HepG2 (cell line): ENCODE results near the gene FAM50A. TPM values are rescaled to one million over a fixed set of nuclear protein-coding genes. Genes with fewer than 3 reads are reported as not detected.

Experiments used
- ATAC-seq: fragments of 200-7000 bp; cut with Tn5 transposase; 3 replicates; pipeline ENCODE4 v1.9.1; 2020; ENCODE audit warnings: mild to moderate bottlenecking, moderate library complexity
- BruUV-seq: library from RNA; stranded (reverse); fragments of 400-500 nt; replicated peaks from 2 replicates; lab custom pipeline; 2021; lab: Mats Ljungman, UMichigan
- CTCF ChIA-PET: fragments of 300-600 bp; formaldehyde crosslinking; extraction: SDS; loops from one replicate; lab custom pipeline; 2021; ENCODE audit warnings: low total read pairs, inconsistent platforms, low intra/inter-chr PET ratio; lab: Yijun Ruan, JAX
- POLR2A ChIA-PET: fragments of 350-600 bp; sonication (Branson Sonifier 250); formaldehyde crosslinking; loops from one replicate; lab custom pipeline; 2020; ENCODE audit warnings: antibody characterized with exemption, inconsistent platforms; lab: Yijun Ruan, JAX
- DNase-seq: peaks from one replicate; pipeline ENCODE4 v3.0.0-alpha.2; 2015; ENCODE audit warnings: low spot score
- FAIRE-seq: peaks from 3 replicates; lab custom pipeline; 2011; peaks lifted over from hg19 to GRCh38; lab: Jason Lieb, UNC
- H2AFZ ChIP-seq: one replicate; pipeline ENCODE4 v1.6.1; 2011; ENCODE audit warnings: low read length, inconsistent platforms
- H3K27ac ChIP-seq: fragments of 300-600 bp; 3 replicates; pipeline ENCODE4 v1.8.0; 2011; ENCODE audit warnings: mixed run types, mild to moderate bottlenecking, mixed read lengths, low read length, inconsistent platforms; ENCODE audit not compliant: insufficient read depth; ENCODE audit errors: extremely low read length
- H3K27me3 ChIP-seq, 2 experiments: fragments of 200-600 bp in 1 of 2; 2 replicates in 1 of 2; 3 replicates in 1 of 2; pipeline versions ENCODE4 v1.6.0 to v1.8.0; 2011; ENCODE audit warnings: low read length in 2 of 2, mild to moderate bottlenecking in 2 of 2, moderate library complexity in 2 of 2, inconsistent platforms in 1 of 2; ENCODE audit not compliant: insufficient read depth in 2 of 2, control insufficient read depth in 1 of 2
- H3K36me3 ChIP-seq, 2 experiments: fragments of 200-600 bp in 1 of 2; replicated peaks in 1 of 2; 2 replicates in 1 of 2; 3 replicates in 1 of 2; pipeline versions ENCODE4 v1.5.1 to v1.8.0; 2011; ENCODE audit warnings: low read length in 2 of 2, inconsistent platforms in 1 of 2; ENCODE audit not compliant: insufficient read depth in 2 of 2, control insufficient read depth in 1 of 2
- H3K4me1 ChIP-seq: 2 replicates; pipeline ENCODE4 v1.5.1; 2012; ENCODE audit warnings: low read length, inconsistent platforms; ENCODE audit not compliant: insufficient read depth
- H3K4me2 ChIP-seq: 2 replicates; pipeline ENCODE4 v1.6.0; 2011; ENCODE audit warnings: low read depth, low read length, inconsistent platforms
- H3K4me3 ChIP-seq, 3 experiments: fragments of 200-600 bp in 1 of 3; sonication (generic), shearing (Covaris generic) in 1 of 3; replicated peaks in 1 of 3; 2 replicates each; pipeline ENCODE4 v1.5.1; 2011 to 2016; ENCODE audit warnings: low read length in 3 of 3, inconsistent platforms in 2 of 3, low read depth in 2 of 3, mild to moderate bottlenecking in 2 of 3, control low read depth in 1 of 3, mixed read lengths in 1 of 3; ENCODE audit not compliant: insufficient read depth in 1 of 3
- H3K79me2 ChIP-seq: one replicate; pipeline ENCODE4 v1.6.1; 2011; ENCODE audit warnings: low read length, inconsistent platforms; ENCODE audit not compliant: insufficient read depth
- H3K9ac ChIP-seq: 2 replicates; pipeline ENCODE4 v1.6.0; 2011; ENCODE audit warnings: mild to moderate bottlenecking, low read depth, low read length, inconsistent platforms; ENCODE audit not compliant: insufficient read depth
- H3K9me3 ChIP-seq: 2 replicates; pipeline ENCODE4 v1.5.1; 2012; ENCODE audit warnings: mild to moderate bottlenecking, low read length
- H4K20me1 ChIP-seq: 2 replicates; pipeline ENCODE4 v1.6.0; 2011; ENCODE audit warnings: inconsistent platforms, mild to moderate bottlenecking, low read length, moderate library complexity; ENCODE audit not compliant: insufficient read depth
- AGO2 ChIP-seq: fragments of 200-400 bp; formaldehyde crosslinking; optimal IDR thresholded peaks from 2 replicates; pipeline ENCODE3; 2017; ENCODE audit warnings: mild to moderate bottlenecking, low read depth, low read length, moderate library complexity
- FOSL1 ChIP-seq: sonication (generic); formaldehyde crosslinking; IDR thresholded peaks from 2 replicates; pipeline ENCODE4 v1.9.0; 2021; ENCODE audit warnings: missing genetic modification reagents, borderline replicate concordance
- GABPA ChIP-seq, 2 experiments: IDR thresholded peaks; 2 replicates each; pipeline ENCODE4 v1.6.1; 2011 to 2016; ENCODE audit warnings: low read depth in 2 of 2, low read length in 1 of 2, missing biosample characterization in 1 of 2, missing genetic modification characterization in 1 of 2
- GABPB1 ChIP-seq: IDR thresholded peaks from 2 replicates; pipeline ENCODE4 v1.6.1; 2016; ENCODE audit warnings: mild to moderate bottlenecking, missing genetic modification reagents, moderate library complexity, missing compliant biosample characterization
- GATAD1 ChIP-seq: IDR thresholded peaks from 2 replicates; pipeline ENCODE4 v1.6.1; 2016; ENCODE audit warnings: missing genetic modification reagents, missing compliant biosample characterization
- HNRNPL ChIP-seq: fragments of 200-400 bp; formaldehyde crosslinking; IDR thresholded peaks from 2 replicates; pipeline ENCODE4 v1.6.1; 2017; ENCODE audit warnings: mild to moderate bottlenecking, low read depth, low read length
- KDM2A ChIP-seq: sonication (generic); formaldehyde crosslinking; IDR thresholded peaks from 2 replicates; pipeline ENCODE4 v1.4.0; 2020; ENCODE audit warnings: low read depth, missing genetic modification reagents, borderline replicate concordance
- KLF16 ChIP-seq, 2 experiments: sonication (generic) in 1 of 2; formaldehyde crosslinking in 1 of 2; IDR thresholded peaks; 2 replicates each; pipeline versions ENCODE4 v1.6.1 to v1.8.0; 2016 to 2023; ENCODE audit warnings: missing genetic modification reagents in 2 of 2, missing compliant biosample characterization in 1 of 2
- POLR2G ChIP-seq: fragments of 200-400 bp; formaldehyde crosslinking; IDR thresholded peaks from 2 replicates; pipeline ENCODE4 v1.6.1; 2018; ENCODE audit warnings: mild to moderate bottlenecking, low read depth, low read length, moderate library complexity
- SMARCE1 ChIP-seq: fragments of 450-650 bp; IDR thresholded peaks from 2 replicates; pipeline ENCODE4 v1.6.1; 2017; ENCODE audit warnings: borderline replicate concordance
- SP4 ChIP-seq: sonication (generic); formaldehyde crosslinking; IDR thresholded peaks from 2 replicates; pipeline ENCODE4 v1.8.1; 2023; ENCODE audit warnings: mild to moderate bottlenecking, missing genetic modification reagents
- TAF1 ChIP-seq: sonication (generic); formaldehyde crosslinking; IDR thresholded peaks from 2 replicates; pipeline ENCODE4 v1.4.0; 2020; ENCODE audit warnings: missing genetic modification reagents
- ZFP37 ChIP-seq: sonication (generic); formaldehyde crosslinking; IDR thresholded peaks from 2 replicates; pipeline ENCODE4 v1.4.0; 2020; ENCODE audit warnings: missing genetic modification reagents, borderline replicate concordance
- ZNF501 ChIP-seq: sonication (generic); formaldehyde crosslinking; IDR thresholded peaks from 2 replicates; pipeline ENCODE4 v1.5.1; 2020; ENCODE audit warnings: mild to moderate bottlenecking, moderate library complexity, missing genetic modification reagents
- ZNF614 ChIP-seq: IDR thresholded peaks from 2 replicates; pipeline ENCODE4 v1.6.1; 2018; ENCODE audit warnings: missing biosample characterization, missing genetic modification reagents, inconsistent platforms, borderline replicate concordance
- ZSCAN30 ChIP-seq: sonication (generic); formaldehyde crosslinking; IDR thresholded peaks from 2 replicates; pipeline ENCODE4 v1.5.0; 2020; ENCODE audit warnings: mild to moderate bottlenecking, missing genetic modification reagents
- WGBS: methylation state at CpG from one replicate; pipeline ENCODE4 v1.1.6; 2017; ENCODE audit warnings: low lambda C conversion rate; 5-methylcytosine and 5-hydroxymethylcytosine counted together
- in situ Hi-C: cut with HindIII; loops from 2 replicates; pipeline ENCODE4 v1.10.0; 2017; ENCODE audit warnings: low pct_unique_long_range_greater_than_20kb; ENCODE audit not compliant: extremely low pct_ligation_motif_present
- intact Hi-C: fragments of 100-400 bp; cut with micrococcal nuclease; formaldehyde crosslinking; loops from one replicate; pipeline ENCODE4 v1.10.0; 2022; ENCODE audit not compliant: unreplicated experiment
- polyA plus RNA-seq, 8 experiments: library from polyadenylated mRNA; depleted of rRNA in 3 of 8; stranded (reverse) in 7 of 8; unstranded in 1 of 8; fragments of >200 nt; fragmentation: Illumina TruSeq in 4 of 8; extraction: Trizol in 4 of 8; gene quantifications; 2 replicates each; pipeline versions ENCODE4 v1.2.1 to v1.2.3, GENCODE V29; 2011 to 2016; ENCODE audit warnings: low read depth in 4 of 8, missing spikeins in 1 of 8, mixed read lengths in 1 of 8; ENCODE audit not compliant: insufficient read depth in 1 of 8
- total RNA-seq, 5 experiments: library from RNA; depleted of rRNA; stranded (reverse); fragments of >200 nt; fragmentation: Illumina TruSeq; extraction: Trizol; gene quantifications; 2 replicates each; pipeline ENCODE4 v1.2.3, GENCODE V29; 2016; ENCODE audit warnings: low read depth in 1 of 5
- TF ChIP-seq, protein P1 (sequence below): sonication (generic); formaldehyde crosslinking; IDR thresholded peaks from 2 replicates; pipeline ENCODE4 v1.5.1; 2020; ENCODE audit warnings: mild to moderate bottlenecking, moderate library complexity, missing genetic modification reagents
- TF ChIP-seq, protein P2 (sequence below): sonication (generic); formaldehyde crosslinking; IDR thresholded peaks from 2 replicates; pipeline ENCODE4 v1.5.0; 2020; ENCODE audit warnings: mild to moderate bottlenecking, missing genetic modification reagents, borderline replicate concordance

FAM50A gene
- total and polyA plus RNA-seq, 2 of the 13 experiments (the other 11 are each of a cell fraction or from before 2014, with no cell fraction given): 30.7 to 40.7 TPM

DNA sequence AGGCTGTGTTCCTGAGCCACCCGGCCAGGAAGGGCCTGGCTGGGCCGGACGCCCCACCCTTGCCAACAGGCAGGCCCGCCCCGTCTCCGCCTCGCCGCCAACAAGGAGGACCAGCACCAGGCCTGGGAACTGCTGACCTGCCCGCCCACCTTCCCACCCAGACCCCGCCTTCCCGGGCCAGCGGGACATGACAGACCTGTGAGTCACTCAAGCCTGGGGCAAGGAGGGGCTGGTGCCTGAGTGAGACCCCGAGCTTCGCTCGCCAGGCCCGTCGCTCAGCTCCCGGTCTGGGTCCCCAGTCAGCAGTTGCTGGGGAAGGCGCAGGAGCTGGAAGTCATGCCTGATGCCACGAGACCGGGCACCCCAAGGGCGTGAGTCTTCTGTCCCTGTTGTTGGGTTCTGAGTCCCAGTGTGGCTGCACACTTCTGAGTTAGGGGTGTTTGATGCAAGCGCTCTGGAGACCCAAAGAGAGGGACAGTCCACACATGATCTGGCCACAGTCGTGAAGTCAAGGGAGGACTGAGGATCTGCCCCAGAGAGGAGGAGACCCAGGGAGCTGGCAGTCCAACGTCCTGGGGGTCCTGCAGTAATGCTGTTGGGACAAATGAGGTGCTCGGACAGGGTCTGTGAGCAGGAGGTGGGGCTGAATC lies 34.6 kb upstream of the FAM50A start, which contains the start of gene DNASE1L1:
TSS of gene DNASE1L1 (minus strand) at position 33 of the 650 bp plus-strand sequence. CDS start 3,686 bp downstream, outside the sequence.
- Histone ChIP-seq H3K4me2 (peak within 1 kb of the TSS; percentile 84), H3K9me3 (no peaks in the 10 kb centered on the region), H3K36me3 (0 out of 5 replicates have a peak, but pooled peaks cover 0 to 4% of the 10 kb centered on the region in 2 experiments), H3K27me3 (no peaks in the 10 kb centered on the region), H4K20me1 (no peaks in the 10 kb centered on the region), H2AFZ (no peak within 1 kb of the TSS), H3K4me1 (peaks cover 25% of the 10 kb centered on the region), H3K79me2 (no peaks in the 10 kb centered on the region), H3K9ac (peak within 1 kb of the TSS; percentile 75), H3K4me3 (peak within 1 kb of the TSS; percentile 43 to 74 (median 53)), H3K27ac (peak within 1 kb of the TSS; percentile 52)
- BruUV-seq: no TSS peak
- intact Hi-C loops (no loop called here), in situ Hi-C loops (loop anchor here (25.0 kb wide), 1 partner anchor 128 kb away; the partner anchor contains the start of genes G6PD and IKBKG)
- ChIA-PET POLR2A (interaction anchor here (1.0 to 4.9 kb wide), 6 partner anchors 10 to 133 kb away, joined by 3 to 75 read pairs (median 5); partner anchors contain the start of genes ATP6AP1, RPL10 and SLC10A3), CTCF (no interaction called here)
- ATAC-seq: peak; percentile 91
- peak; percentile 83 for DNase-seq
- WGBS: 36% methylated on average over 3 of the region's 26 CpGs
- peak; percentile 85 for FAIRE-seq
- TF ChIP-seq FOSL1 (peak; percentile 57; the same call in 1 of the 2 replicates), KLF16 (CRISPR knock-in tag; IDR thresholded peaks at IDR 0.05) (0 out of 4 replicates have a peak, but pooled peaks of 1 of the 2 experiments have one; percentile 22), GATAD1 (CRISPR knock-in tag) (no peak), ZNF501 (CRISPR knock-in tag) (0 out of 2 replicates have a peak, but pooled peaks have one; percentile 55), ZSCAN30 (CRISPR knock-in tag) (no peak), KDM2A (peak; percentile 46; the same call in 1 of the 2 replicates), POLR2G (peak; percentile 39; the same call in 1 of the 2 replicates), GABPA (IDR thresholded peaks at IDR 0.05; ENCODE audit: low read depth, low read length) (peak; percentile 8; the same call in 1 of the 2 replicates), GABPA (CRISPR knock-in tag; IDR thresholded peaks at IDR 0.05; ENCODE audit: low read depth) (no peak), TAF1 (peak; percentile 46; the same call in 1 of the 2 replicates), AGO2 (peak; percentile 33), ZNF614 (CRISPR knock-in tag) (no peak), GABPB1 (CRISPR knock-in tag) (peak; percentile 50; the same call in 1 of the 2 replicates), ZFP37 (CRISPR knock-in tag) (no peak), HNRNPL (0 out of 2 replicates have a peak, but pooled peaks have one; percentile 53), SP4 (CRISPR knock-in tag) (peak; percentile 24; the same call in 1 of the 2 replicates), SMARCE1 (no peak)
- TF ChIP-seq, protein P1, sequence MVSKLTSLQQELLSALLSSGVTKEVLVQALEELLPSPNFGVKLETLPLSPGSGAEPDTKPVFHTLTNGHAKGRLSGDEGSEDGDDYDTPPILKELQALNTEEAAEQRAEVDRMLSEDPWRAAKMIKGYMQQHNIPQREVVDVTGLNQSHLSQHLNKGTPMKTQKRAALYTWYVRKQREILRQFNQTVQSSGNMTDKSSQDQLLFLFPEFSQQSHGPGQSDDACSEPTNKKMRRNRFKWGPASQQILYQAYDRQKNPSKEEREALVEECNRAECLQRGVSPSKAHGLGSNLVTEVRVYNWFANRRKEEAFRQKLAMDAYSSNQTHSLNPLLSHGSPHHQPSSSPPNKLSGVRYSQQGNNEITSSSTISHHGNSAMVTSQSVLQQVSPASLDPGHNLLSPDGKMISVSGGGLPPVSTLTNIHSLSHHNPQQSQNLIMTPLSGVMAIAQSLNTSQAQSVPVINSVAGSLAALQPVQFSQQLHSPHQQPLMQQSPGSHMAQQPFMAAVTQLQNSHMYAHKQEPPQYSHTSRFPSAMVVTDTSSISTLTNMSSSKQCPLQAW (CRISPR knock-in tag): 0 out of 2 replicates have a peak, but pooled peaks have one; percentile 21
- TF ChIP-seq, protein P2, sequence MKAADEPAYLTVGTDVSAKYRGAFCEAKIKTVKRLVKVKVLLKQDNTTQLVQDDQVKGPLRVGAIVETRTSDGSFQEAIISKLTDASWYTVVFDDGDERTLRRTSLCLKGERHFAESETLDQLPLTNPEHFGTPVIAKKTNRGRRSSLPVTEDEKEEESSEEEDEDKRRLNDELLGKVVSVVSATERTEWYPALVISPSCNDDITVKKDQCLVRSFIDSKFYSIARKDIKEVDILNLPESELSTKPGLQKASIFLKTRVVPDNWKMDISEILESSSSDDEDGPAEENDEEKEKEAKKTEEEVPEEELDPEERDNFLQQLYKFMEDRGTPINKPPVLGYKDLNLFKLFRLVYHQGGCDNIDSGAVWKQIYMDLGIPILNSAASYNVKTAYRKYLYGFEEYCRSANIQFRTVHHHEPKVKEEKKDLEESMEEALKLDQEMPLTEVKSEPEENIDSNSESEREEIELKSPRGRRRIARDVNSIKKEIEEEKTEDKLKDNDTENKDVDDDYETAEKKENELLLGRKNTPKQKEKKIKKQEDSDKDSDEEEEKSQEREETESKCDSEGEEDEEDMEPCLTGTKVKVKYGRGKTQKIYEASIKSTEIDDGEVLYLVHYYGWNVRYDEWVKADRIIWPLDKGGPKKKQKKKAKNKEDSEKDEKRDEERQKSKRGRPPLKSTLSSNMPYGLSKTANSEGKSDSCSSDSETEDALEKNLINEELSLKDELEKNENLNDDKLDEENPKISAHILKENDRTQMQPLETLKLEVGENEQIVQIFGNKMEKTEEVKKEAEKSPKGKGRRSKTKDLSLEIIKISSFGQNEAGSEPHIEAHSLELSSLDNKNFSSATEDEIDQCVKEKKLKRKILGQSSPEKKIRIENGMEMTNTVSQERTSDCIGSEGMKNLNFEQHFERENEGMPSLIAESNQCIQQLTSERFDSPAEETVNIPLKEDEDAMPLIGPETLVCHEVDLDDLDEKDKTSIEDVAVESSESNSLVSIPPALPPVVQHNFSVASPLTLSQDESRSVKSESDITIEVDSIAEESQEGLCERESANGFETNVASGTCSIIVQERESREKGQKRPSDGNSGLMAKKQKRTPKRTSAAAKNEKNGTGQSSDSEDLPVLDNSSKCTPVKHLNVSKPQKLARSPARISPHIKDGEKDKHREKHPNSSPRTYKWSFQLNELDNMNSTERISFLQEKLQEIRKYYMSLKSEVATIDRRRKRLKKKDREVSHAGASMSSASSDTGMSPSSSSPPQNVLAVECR (CRISPR knock-in tag): peak; percentile 64; the same call in 1 of the 2 replicates
